Measurements from ENCODE around the gene DNPH1. TPM values are rescaled to one million over a fixed set of nuclear protein-coding genes. Genes with fewer than 3 reads are reported as not detected.
A peak's percentile ranks its signal among the peaks of the same experiment; 100 is the strongest.

The DNPH1 gene
- polyA plus RNA-seq, 3 donors = 31.9 to 55.4 (median 42.7) TPM

DNA sequence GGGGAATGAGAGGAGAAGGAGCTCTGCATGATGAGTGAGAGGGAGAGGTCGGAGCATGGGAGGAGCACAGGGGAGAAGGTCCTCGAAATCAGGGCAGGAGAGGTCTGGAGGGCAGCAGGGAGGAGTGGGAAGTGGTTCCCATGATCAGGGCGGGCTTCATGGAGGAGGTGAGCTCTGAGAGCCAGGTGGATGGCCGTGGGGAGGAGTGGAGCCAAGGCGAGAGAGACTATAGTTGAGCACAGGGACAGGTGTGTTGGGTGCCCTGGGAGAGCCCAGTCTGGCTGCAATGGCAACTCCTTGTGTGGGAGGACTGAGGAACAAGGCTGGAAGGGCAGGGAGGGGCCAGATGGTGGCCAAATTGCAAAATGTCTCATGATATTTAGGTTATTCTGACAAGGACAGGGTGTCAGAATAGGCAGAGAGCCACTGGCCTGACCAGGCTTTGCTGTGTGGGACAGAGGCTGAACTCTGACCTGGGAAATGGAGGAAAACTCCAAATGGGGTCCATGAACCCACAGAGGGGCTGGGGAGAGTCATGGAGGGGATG is 35.4 kb upstream of the DNPH1 start:
- no peak overlapping the region for H3K9ac ChIP-seq (ENCODE audit: insufficient read depth, low read length, poor library complexity, severe bottlenecking)
- Mint-ChIP-seq H3K4me3 (no peak overlapping the region), H3K36me3 (no peaks in the 10 kb centered on the region), H3K4me1 (peaks cover 12% of the 10 kb centered on the region), H3K9me3 (peaks cover 0 to 4% (median 0%) of the 10 kb centered on the region in 7 donors), H3K27me3 (ENCODE audit: low read depth in 3 of 3) (peaks cover 24 to 29% (median 27%) of the 10 kb centered on the region in 3 donors), H3K27ac (peak overlapping the region in 3 of 7 donors; percentile 63 to 81 (median 70))
- peaks cover 2 to 22% of the 10 kb centered on the region in 2 donors for H3K27me3 ChIP-seq (ENCODE audit: control insufficient read depth in 2 of 2, insufficient read depth in 2 of 2, low read length in 2 of 2)
- WGBS (ENCODE audit: insufficient coverage) = 92% methylated on average over 5 of the region's 5 CpGs
- no peaks in the 10 kb centered on the region for H3K79me2 ChIP-seq (ENCODE audit: insufficient read depth, low read length)
- TF ChIP-seq, protein P1, sequence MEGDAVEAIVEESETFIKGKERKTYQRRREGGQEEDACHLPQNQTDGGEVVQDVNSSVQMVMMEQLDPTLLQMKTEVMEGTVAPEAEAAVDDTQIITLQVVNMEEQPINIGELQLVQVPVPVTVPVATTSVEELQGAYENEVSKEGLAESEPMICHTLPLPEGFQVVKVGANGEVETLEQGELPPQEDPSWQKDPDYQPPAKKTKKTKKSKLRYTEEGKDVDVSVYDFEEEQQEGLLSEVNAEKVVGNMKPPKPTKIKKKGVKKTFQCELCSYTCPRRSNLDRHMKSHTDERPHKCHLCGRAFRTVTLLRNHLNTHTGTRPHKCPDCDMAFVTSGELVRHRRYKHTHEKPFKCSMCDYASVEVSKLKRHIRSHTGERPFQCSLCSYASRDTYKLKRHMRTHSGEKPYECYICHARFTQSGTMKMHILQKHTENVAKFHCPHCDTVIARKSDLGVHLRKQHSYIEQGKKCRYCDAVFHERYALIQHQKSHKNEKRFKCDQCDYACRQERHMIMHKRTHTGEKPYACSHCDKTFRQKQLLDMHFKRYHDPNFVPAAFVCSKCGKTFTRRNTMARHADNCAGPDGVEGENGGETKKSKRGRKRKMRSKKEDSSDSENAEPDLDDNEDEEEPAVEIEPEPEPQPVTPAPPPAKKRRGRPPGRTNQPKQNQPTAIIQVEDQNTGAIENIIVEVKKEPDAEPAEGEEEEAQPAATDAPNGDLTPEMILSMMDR (IDR thresholded peaks at IDR 0.05) = no peak
- no peak overlapping the region for H2AFZ ChIP-seq (ENCODE audit: insufficient read depth, low read depth, low read length, poor library complexity, severe bottlenecking)
- intact Hi-C loops (cut with micrococcal nuclease) = loop anchor here (5.0 to 10.0 kb wide), 4 partner anchors 73 to 243 kb away; no protein-coding TSS in a partner anchor
- no peaks in the 10 kb centered on the region for H3K36me3 ChIP-seq (replicated peaks in 1 of 2; ENCODE audit: control insufficient read depth in 1 of 2, insufficient read depth in 2 of 2, low read length in 2 of 2)
- H3K9me3 ChIP-seq (replicated peaks in 1 of 2; ENCODE audit: control insufficient read depth in 1 of 2, insufficient read depth in 1 of 2, low read length in 2 of 2) = no peaks in the 10 kb centered on the region
- no peaks in the 10 kb centered on the region for H4K20me1 ChIP-seq (ENCODE audit: insufficient read depth, low read length)
- no peak overlapping the region for H3K27ac ChIP-seq (ENCODE audit: low read depth in 1 of 2, low read length in 2 of 2)
- no peak overlapping the region for H3K4me3 ChIP-seq (replicated peaks in 1 of 3; ENCODE audit: low read depth in 2 of 3, low read length in 3 of 3)
- DNase-seq = no peak
- no peak overlapping the region for H3K4me2 ChIP-seq (replicated peaks; ENCODE audit: extremely low read depth, low read length, poor library complexity, severe bottlenecking)
- peaks cover 7 to 8% of the 10 kb centered on the region in 2 donors for H3K4me1 ChIP-seq (ENCODE audit: control insufficient read depth in 1 of 2, insufficient read depth in 2 of 2, low read length in 2 of 2)

DNA sequence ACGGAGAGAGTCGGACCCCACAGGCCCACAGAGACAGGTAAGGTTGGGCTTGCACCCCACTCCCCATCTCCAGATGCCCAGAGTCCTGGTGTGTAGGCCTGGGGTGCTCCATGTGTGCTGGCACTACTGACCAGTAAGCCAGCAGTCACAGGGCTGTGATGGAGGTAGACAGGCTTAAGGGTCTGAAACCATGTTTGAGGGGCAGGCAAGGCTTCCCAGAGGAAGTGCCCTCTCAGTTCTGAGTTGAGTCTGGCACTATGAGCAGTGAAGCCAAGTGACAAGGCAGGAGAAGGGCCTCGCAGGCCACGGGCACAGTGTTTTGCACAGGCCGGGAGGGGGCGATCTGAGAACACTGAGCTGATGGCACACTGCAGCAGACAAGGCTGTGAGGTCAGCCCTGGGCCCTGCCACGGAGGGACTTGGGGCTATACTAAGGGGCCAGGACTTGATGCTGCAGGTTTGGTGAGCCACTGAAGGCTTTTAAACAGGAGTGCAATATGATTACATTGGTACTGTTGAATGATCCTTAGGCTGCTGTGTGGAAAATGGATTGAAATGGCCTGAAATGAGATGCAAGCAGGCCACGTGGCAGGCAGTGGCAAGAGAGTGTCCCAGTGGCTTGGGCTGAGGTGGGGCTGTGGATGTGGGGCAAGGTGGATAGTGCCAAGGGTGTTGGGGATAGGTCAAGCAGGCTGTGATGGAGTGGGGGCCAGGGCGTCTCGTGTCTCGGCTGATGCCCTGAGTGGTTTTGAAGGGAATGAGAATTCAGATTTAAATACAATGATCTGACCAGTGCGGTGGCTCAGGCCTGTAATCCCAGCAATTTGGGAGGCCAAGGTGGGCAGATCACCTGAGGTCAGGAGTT is 34.3 kb upstream of the DNPH1 start:
- Mint-ChIP-seq H3K27me3 (ENCODE audit: low read depth in 3 of 3) (peaks cover 16 to 26% (median 17%) of the 10 kb centered on the region in 3 donors), H3K4me1 (peaks cover 4% of the 10 kb centered on the region), H3K9me3 (no peaks in the 10 kb centered on the region), H3K27ac (peak overlapping the region in 2 of 7 donors; percentile 32 to 79), H3K4me3 (peak overlapping the region in 1 of 2 donors; percentile 39), H3K36me3 (no peaks in the 10 kb centered on the region)
- H3K4me1 ChIP-seq (ENCODE audit: control insufficient read depth in 1 of 2, insufficient read depth in 2 of 2, low read length in 2 of 2) = no peaks in the 10 kb centered on the region
- intact Hi-C loops (cut with micrococcal nuclease) = loop anchor here (1.0 to 10.0 kb wide), 6 partner anchors 72 to 244 kb away; no protein-coding TSS in a partner anchor
- no peak overlapping the region for H3K27ac ChIP-seq (ENCODE audit: low read depth in 1 of 2, low read length in 2 of 2)
- H3K79me2 ChIP-seq (ENCODE audit: insufficient read depth, low read length) = no peaks in the 10 kb centered on the region
- H4K20me1 ChIP-seq (ENCODE audit: insufficient read depth, low read length) = no peaks in the 10 kb centered on the region
- DNase-seq = peak; percentile 57 to 74 (median 72)
- no peak overlapping the region for H3K4me2 ChIP-seq (replicated peaks; ENCODE audit: extremely low read depth, low read length, poor library complexity, severe bottlenecking)
- H3K9me3 ChIP-seq (replicated peaks in 1 of 2; ENCODE audit: control insufficient read depth in 1 of 2, insufficient read depth in 1 of 2, low read length in 2 of 2) = no peaks in the 10 kb centered on the region
- no peak overlapping the region for H3K4me3 ChIP-seq (replicated peaks in 1 of 3; ENCODE audit: low read depth in 2 of 3, low read length in 3 of 3)
- TF ChIP-seq, protein P1 (IDR thresholded peaks at IDR 0.05) = peak; percentile 82
- WGBS (ENCODE audit: insufficient coverage) = 19% methylated on average over 6 of the region's 12 CpGs
- no peak overlapping the region for H3K9ac ChIP-seq (ENCODE audit: insufficient read depth, low read length, poor library complexity, severe bottlenecking)
- H2AFZ ChIP-seq (ENCODE audit: insufficient read depth, low read depth, low read length, poor library complexity, severe bottlenecking) = no peak overlapping the region
- no peaks in the 10 kb centered on the region for H3K36me3 ChIP-seq (replicated peaks in 1 of 2; ENCODE audit: control insufficient read depth in 1 of 2, insufficient read depth in 2 of 2, low read length in 2 of 2)
- peaks cover 2 to 11% of the 10 kb centered on the region in 2 donors for H3K27me3 ChIP-seq (ENCODE audit: control insufficient read depth in 2 of 2, insufficient read depth in 2 of 2, low read length in 2 of 2)
